Nephron progenitor cell (in vitro differentiated cells): ENCODE results near the gene ADCY7.
A peak's percentile ranks its signal among the peaks of the same experiment; 100 is the strongest.

ENCODE experiments used
- DNase-seq: peaks from one replicate; pipeline ENCODE4 v3.0.0; 2021
- H3K27ac Mint-ChIP-seq: 2 replicates; pipeline ENCODE4 v1.8.0; 2021; ENCODE audit warnings: mild to moderate bottlenecking, moderate library complexity, mixed read lengths
- H3K27me3 Mint-ChIP-seq: 2 replicates; pipeline ENCODE4 v1.8.0; 2021; ENCODE audit warnings: mild to moderate bottlenecking, low read depth, mixed read lengths; ENCODE audit not compliant: poor library complexity
- H3K36me3 Mint-ChIP-seq: 2 replicates; pipeline ENCODE4 v1.8.0; 2021; ENCODE audit warnings: low read depth, mixed read lengths
- H3K4me1 Mint-ChIP-seq: 2 replicates; pipeline ENCODE4 v1.8.0; 2021; ENCODE audit warnings: mixed read lengths
- H3K4me3 Mint-ChIP-seq: 2 replicates; pipeline ENCODE4 v1.8.0; 2021; ENCODE audit warnings: mild to moderate bottlenecking, moderate library complexity, mixed read lengths
- H3K9me3 Mint-ChIP-seq: 2 replicates; pipeline ENCODE4 v1.8.0; 2021; ENCODE audit warnings: mild to moderate bottlenecking, moderate library complexity, mixed read lengths
- CTCF ChIP-seq: fragments of 200-600 bp; sonication (generic); IDR thresholded peaks from 2 replicates; pipeline ENCODE4 v1.5.0; 2021; ENCODE audit warnings: antibody characterized with exemption

Gene ADCY7

DNA sequence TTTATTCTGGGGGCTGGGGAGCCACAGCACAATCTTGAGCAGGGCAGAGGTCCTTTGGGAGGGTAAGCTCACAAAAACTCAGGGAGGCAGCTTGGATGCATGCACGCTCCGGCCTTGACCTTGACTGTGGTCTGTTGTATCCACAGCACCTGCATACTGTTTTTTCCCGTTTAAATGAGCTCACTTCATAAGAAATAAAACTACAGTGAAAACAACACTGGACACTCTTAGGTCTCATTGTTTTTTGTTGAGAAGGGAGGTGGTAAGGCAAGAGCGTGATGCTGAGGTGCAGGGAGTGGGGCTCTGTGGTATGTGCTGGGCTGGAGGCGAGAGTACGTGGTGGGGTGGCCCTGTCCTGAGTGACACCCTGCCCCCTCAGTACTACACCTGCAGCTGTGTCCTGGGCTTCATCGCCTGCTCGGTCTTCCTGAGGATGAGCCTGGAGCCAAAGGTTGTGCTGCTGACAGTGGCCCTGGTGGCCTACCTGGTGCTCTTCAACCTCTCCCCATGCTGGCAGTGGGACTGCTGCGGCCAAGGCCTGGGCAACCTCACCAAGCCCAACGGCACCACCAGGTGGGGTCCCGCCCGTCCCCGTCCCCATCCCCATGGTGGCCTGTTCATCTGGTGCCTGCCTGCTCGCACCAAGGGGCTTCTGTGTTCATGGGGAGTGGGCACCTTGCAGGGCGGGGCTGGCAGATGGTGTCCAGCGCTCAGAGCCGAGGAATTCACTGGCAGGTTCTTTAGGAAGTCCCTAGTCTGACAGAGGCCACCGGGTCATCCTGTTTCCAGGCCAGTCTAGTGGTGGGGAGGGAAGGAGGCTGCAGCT lies 44.2 kb downstream of the ADCY7 start:
- Mint-ChIP-seq H3K36me3 (peaks cover 17% of the 10 kb centered on the region), H3K4me3 (no peak overlapping the region), H3K27ac (no peak overlapping the region), H3K27me3 (no peaks in the 10 kb centered on the region), H3K9me3 (no peaks in the 10 kb centered on the region), H3K4me1 (peaks cover 9% of the 10 kb centered on the region)
- no peak for DNase-seq
- no peak for TF ChIP-seq CTCF

- no peak for DNase-seq
- Mint-ChIP-seq H3K27ac (no peak overlapping the region), H3K9me3 (no peaks in the 10 kb centered on the region)
These were observed 44.8 kb downstream of the ADCY7 start for GRCh38 chr16:50311134-50311528.

GRCh38 chr16:50311891-50312501 lies 45.6 kb downstream of the ADCY7 start:
- Mint-ChIP-seq H3K4me3 (no peak overlapping the region), H3K27me3 (no peaks in the 10 kb centered on the region), H3K27ac (no peak overlapping the region), H3K36me3 (peaks cover 24% of the 10 kb centered on the region), H3K9me3 (no peaks in the 10 kb centered on the region), H3K4me1 (peaks cover 17% of the 10 kb centered on the region)
- no peak for TF ChIP-seq CTCF
- no peak for DNase-seq

More at GRCh38 chr16:50311134-50311528, 44.8 kb downstream of the ADCY7 start:
- no peak for TF ChIP-seq CTCF
- peaks cover 17% of the 10 kb centered on the region for H3K36me3 Mint-ChIP-seq
- H3K27me3 Mint-ChIP-seq, result no peaks in the 10 kb centered on the region
- no peak overlapping the region for H3K4me3 Mint-ChIP-seq
- peaks cover 10% of the 10 kb centered on the region for H3K4me1 Mint-ChIP-seq

DNA sequence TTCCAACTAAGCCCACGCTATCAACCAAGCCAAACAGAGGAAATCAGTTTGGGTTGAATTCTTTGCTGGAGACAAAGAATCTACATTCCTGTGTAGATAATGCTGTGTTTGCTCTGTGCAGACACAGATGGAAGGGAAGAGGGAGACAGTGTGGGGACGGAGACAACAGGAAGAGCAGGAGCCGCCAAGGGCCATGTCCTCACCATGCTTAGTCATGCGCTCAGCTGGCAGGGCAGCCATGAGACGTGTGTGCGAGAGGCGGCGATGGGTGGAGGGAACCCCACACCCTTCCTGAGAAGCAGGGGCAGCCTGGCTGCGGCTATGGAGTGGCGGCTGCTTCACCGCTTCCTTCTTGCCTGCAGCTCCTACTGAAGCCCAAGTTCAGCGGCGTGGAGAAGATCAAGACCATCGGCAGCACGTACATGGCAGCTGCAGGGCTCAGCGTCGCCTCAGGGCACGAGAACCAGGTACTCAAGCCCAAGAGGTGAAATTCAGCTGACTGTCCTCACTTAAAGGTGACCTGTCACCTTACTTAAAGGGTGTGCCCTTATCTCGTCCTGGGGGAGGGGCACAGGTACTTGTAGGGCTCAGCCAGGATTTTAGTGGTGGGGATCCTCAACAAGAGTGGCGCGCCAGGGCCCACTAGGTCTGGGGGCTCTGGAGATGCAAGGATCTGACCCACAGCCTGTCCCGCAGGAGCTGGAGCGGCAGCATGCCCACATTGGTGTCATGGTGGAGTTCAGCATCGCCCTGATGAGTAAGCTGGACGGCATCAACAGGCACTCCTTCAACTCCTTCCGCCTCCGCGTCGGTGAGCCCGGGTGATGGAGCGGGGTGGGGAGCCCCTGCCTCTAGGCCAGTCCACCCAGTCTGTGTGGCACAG lies 47.5 kb downstream of the ADCY7 start:
- Mint-ChIP-seq H3K36me3 (peaks cover 37% of the 10 kb centered on the region), H3K4me3 (no peak overlapping the region), H3K27me3 (no peaks in the 10 kb centered on the region), H3K27ac (peak overlapping the region; percentile 90), H3K9me3 (no peaks in the 10 kb centered on the region), H3K4me1 (peaks cover 22% of the 10 kb centered on the region)
- no peak for DNase-seq
- TF ChIP-seq CTCF, result no peak

- Mint-ChIP-seq H3K27me3 (no peaks in the 10 kb centered on the region), H3K4me3 (no peak overlapping the region)
These were observed 48.3 kb downstream of the ADCY7 start for GRCh38 chr16:50314665-50315064.

More at GRCh38 chr16:50314665-50315064, 48.3 kb downstream of the ADCY7 start:
- no peak for TF ChIP-seq CTCF
- H3K36me3 Mint-ChIP-seq, result peaks cover 45% of the 10 kb centered on the region
- H3K4me1 Mint-ChIP-seq, result peaks cover 21% of the 10 kb centered on the region
- H3K27ac Mint-ChIP-seq, result peak overlapping the region; percentile 87
- no peak for DNase-seq
- no peaks in the 10 kb centered on the region for H3K9me3 Mint-ChIP-seq
